HepG2 (cell line): ENCODE measurements around the gene NFS1. TPM values are rescaled to one million over a fixed set of nuclear protein-coding genes. Genes with fewer than 3 reads are reported as not detected.

Experiments
- FOXK1 ChIP-seq: sonication (generic); formaldehyde crosslinking; IDR thresholded peaks from 2 replicates; pipeline ENCODE4 v1.4.0; 2020; ENCODE audit warnings: low read depth, missing genetic modification reagents, borderline replicate concordance
- JUNB ChIP-seq: sonication (generic); formaldehyde crosslinking; IDR thresholded peaks from 2 replicates; pipeline ENCODE4 v1.8.0; 2022; ENCODE audit warnings: missing genetic modification reagents, mild to moderate bottlenecking, borderline replicate concordance
- NFYB ChIP-seq: sonication (generic); formaldehyde crosslinking; IDR thresholded peaks from 2 replicates; pipeline ENCODE4 v1.4.0; 2020; ENCODE audit warnings: missing genetic modification reagents
- RORA ChIP-seq: sonication (generic); formaldehyde crosslinking; IDR thresholded peaks from 2 replicates; pipeline ENCODE4 v1.5.0; 2020; ENCODE audit warnings: mild to moderate bottlenecking, missing genetic modification reagents, moderate library complexity
- SMAD3 ChIP-seq: sonication (generic); formaldehyde crosslinking; IDR thresholded peaks from 2 replicates; pipeline ENCODE4 v1.4.0; 2020; ENCODE audit warnings: missing genetic modification reagents
- ZNF30 ChIP-seq: sonication (generic); formaldehyde crosslinking; IDR thresholded peaks from 2 replicates; pipeline ENCODE4 v1.5.0; 2020; ENCODE audit warnings: mild to moderate bottlenecking, missing genetic modification reagents
- ZNF749 ChIP-seq: sonication (generic); formaldehyde crosslinking; IDR thresholded peaks from 2 replicates; pipeline ENCODE4 v1.8.0; 2022; ENCODE audit warnings: mild to moderate bottlenecking, missing genetic modification reagents, moderate library complexity, borderline replicate concordance
- polyA plus RNA-seq, 8 experiments: library from polyadenylated mRNA; depleted of rRNA in 3 of 8; stranded (reverse) in 7 of 8; unstranded in 1 of 8; fragments of >200 nt; fragmentation: Illumina TruSeq in 4 of 8; extraction: Trizol in 4 of 8; gene quantifications; 2 replicates each; pipeline versions ENCODE4 v1.2.1 to v1.2.3, GENCODE V29; 2011 to 2016; ENCODE audit warnings: low read depth in 4 of 8, missing spikeins in 1 of 8, mixed read lengths in 1 of 8; ENCODE audit not compliant: insufficient read depth in 1 of 8
- total RNA-seq, 5 experiments: library from RNA; depleted of rRNA; stranded (reverse); fragments of >200 nt; fragmentation: Illumina TruSeq; extraction: Trizol; gene quantifications; 2 replicates each; pipeline ENCODE4 v1.2.3, GENCODE V29; 2016; ENCODE audit warnings: low read depth in 1 of 5
- TF ChIP-seq, protein P1 (sequence below): sonication (generic); formaldehyde crosslinking; IDR thresholded peaks from 2 replicates; pipeline ENCODE4 v1.5.0; 2020; ENCODE audit warnings: mild to moderate bottlenecking, missing genetic modification reagents, borderline replicate concordance
- TF ChIP-seq, protein P2 (sequence below): sonication (generic); formaldehyde crosslinking; IDR thresholded peaks from 2 replicates; pipeline ENCODE4 v1.4.0; 2020; ENCODE audit warnings: missing genetic modification reagents; ENCODE audit errors: not compliant biosample characterization
- TF ChIP-seq, protein P3 (sequence below): sonication (generic); formaldehyde crosslinking; IDR thresholded peaks from 2 replicates; pipeline ENCODE4 v1.5.1; 2020; ENCODE audit warnings: mild to moderate bottlenecking, missing genetic modification reagents
- TF ChIP-seq, protein P4 (sequence below): sonication (generic); formaldehyde crosslinking; IDR thresholded peaks from 2 replicates; pipeline ENCODE4 v1.5.0; 2020; ENCODE audit warnings: missing genetic modification reagents
- TF ChIP-seq, protein P5 (sequence below): sonication (generic); formaldehyde crosslinking; IDR thresholded peaks from 2 replicates; pipeline ENCODE4 v1.4.0; 2020; ENCODE audit warnings: low read depth, mild to moderate bottlenecking, missing genetic modification reagents

NFS1 gene
- total and polyA plus RNA-seq, 2 of the 13 experiments (the other 11 are each of a cell fraction or from before 2014, with no cell fraction given), result 65.9 to 88.1 TPM

DNA sequence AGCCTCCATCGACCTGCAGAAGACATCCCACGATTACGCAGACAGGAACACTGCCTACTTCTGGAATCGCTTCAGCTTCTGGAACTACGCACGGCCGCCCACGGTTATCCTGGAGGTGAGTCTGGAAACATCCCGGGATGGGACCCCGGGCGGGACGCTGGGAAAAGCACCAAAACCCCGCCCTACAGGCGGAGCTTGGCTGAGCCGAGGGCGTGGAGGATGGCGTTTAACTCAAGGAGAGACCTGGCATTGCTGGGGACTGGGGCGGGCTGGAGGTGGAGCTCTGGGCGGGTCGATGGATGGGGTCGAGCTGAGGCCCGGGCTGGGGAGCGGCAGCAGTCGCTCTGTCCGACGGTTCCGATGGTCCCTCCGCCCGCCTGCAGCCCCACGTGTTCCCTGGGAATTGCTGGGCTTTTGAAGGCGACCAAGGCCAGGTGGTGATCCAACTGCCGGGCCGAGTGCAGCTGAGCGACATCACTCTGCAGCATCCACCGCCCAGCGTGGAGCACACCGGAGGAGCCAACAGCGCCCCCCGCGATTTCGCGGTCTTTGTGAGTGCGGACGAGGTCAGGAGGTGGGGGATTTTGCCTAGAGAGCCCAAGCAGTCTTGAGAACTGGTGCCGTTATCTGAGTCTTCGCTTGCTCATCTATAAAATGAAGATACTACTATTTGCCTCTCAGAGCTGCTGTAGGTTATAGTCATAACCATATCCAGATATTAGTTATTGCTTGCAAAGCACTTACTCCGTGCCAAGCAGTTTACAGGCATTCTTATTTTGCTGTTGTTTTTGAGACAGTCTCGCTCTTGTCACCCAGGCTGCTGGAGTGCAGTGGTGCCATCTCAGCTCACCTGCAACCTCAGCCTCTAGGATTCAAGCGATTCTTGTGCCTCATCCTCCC, 79.7 kb downstream of the NFS1 start (continued):
- TF ChIP-seq, protein P1, sequence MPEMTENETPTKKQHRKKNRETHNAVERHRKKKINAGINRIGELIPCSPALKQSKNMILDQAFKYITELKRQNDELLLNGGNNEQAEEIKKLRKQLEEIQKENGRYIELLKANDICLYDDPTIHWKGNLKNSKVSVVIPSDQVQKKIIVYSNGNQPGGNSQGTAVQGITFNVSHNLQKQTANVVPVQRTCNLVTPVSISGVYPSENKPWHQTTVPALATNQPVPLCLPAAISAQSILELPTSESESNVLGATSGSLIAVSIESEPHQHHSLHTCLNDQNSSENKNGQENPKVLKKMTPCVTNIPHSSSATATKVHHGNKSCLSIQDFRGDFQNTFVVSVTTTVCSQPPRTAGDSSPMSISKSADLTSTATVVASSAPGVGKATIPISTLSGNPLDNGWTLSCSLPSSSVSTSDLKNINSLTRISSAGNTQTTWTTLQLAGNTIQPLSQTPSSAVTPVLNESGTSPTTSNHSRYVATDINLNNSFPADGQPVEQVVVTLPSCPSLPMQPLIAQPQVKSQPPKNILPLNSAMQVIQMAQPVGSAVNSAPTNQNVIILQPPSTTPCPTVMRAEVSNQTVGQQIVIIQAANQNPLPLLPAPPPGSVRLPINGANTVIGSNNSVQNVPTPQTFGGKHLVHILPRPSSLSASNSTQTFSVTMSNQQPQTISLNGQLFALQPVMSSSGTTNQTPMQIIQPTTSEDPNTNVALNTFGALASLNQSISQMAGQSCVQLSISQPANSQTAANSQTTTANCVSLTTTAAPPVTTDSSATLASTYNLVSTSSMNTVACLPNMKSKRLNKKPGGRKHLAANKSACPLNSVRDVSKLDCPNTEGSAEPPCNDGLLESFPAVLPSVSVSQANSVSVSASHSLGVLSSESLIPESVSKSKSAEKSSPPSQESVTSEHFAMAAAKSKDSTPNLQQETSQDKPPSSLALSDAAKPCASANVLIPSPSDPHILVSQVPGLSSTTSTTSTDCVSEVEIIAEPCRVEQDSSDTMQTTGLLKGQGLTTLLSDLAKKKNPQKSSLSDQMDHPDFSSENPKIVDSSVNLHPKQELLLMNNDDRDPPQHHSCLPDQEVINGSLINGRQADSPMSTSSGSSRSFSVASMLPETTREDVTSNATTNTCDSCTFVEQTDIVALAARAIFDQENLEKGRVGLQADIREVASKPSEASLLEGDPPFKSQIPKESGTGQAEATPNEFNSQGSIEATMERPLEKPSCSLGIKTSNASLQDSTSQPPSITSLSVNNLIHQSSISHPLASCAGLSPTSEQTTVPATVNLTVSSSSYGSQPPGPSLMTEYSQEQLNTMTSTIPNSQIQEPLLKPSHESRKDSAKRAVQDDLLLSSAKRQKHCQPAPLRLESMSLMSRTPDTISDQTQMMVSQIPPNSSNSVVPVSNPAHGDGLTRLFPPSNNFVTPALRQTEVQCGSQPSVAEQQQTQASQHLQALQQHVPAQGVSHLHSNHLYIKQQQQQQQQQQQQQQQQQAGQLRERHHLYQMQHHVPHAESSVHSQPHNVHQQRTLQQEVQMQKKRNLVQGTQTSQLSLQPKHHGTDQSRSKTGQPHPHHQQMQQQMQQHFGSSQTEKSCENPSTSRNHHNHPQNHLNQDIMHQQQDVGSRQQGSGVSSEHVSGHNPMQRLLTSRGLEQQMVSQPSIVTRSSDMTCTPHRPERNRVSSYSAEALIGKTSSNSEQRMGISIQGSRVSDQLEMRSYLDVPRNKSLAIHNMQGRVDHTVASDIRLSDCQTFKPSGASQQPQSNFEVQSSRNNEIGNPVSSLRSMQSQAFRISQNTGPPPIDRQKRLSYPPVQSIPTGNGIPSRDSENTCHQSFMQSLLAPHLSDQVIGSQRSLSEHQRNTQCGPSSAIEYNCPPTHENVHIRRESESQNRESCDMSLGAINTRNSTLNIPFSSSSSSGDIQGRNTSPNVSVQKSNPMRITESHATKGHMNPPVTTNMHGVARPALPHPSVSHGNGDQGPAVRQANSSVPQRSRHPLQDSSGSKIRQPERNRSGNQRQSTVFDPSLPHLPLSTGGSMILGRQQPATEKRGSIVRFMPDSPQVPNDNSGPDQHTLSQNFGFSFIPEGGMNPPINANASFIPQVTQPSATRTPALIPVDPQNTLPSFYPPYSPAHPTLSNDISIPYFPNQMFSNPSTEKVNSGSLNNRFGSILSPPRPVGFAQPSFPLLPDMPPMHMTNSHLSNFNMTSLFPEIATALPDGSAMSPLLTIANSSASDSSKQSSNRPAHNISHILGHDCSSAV (CRISPR knock-in tag), result peak; percentile 90; the same call in 1 of the 2 replicates
- TF ChIP-seq, protein P2, sequence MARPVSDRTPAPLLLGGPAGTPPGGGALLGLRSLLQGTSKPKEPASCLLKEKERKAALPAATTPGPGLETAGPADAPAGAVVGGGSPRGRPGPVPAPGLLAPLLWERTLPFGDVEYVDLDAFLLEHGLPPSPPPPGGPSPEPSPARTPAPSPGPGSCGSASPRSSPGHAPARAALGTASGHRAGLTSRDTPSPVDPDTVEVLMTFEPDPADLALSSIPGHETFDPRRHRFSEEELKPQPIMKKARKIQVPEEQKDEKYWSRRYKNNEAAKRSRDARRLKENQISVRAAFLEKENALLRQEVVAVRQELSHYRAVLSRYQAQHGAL (CRISPR knock-in tag), result peak; percentile 68
- TF ChIP-seq, protein P3, sequence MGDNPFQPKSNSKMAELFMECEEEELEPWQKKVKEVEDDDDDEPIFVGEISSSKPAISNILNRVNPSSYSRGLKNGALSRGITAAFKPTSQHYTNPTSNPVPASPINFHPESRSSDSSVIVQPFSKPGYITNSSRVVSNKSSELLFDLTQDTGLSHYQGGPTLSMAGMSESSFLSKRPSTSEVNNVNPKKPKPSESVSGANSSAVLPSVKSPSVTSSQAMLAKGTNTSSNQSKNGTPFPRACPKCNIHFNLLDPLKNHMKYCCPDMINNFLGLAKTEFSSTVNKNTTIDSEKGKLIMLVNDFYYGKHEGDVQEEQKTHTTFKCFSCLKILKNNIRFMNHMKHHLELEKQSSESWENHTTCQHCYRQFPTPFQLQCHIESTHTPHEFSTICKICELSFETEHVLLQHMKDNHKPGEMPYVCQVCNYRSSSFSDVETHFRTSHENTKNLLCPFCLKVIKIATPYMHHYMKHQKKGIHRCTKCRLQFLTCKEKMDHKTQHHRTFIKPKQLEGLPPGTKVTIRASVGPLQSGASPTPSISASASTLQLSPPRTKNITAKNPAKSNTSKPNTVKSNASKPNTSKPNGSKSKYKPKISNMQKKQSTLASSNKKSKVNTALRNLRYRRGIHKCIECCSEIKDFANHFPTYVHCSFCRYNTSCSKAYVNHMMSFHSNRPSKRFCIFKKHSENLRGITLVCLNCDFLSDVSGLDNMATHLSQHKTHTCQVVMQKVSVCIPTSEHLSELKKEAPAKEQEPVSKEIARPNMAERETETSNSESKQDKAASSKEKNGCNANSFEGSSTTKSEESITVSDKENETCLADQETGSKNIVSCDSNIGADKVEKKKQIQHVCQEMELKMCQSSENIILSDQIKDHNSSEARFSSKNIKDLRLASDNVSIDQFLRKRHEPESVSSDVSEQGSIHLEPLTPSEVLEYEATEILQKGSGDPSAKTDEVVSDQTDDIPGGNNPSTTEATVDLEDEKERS (CRISPR knock-in tag), result 0 out of 2 replicates have a peak, but pooled peaks have one; percentile 32
- TF ChIP-seq JUNB, result no peak
- TF ChIP-seq, protein P4, sequence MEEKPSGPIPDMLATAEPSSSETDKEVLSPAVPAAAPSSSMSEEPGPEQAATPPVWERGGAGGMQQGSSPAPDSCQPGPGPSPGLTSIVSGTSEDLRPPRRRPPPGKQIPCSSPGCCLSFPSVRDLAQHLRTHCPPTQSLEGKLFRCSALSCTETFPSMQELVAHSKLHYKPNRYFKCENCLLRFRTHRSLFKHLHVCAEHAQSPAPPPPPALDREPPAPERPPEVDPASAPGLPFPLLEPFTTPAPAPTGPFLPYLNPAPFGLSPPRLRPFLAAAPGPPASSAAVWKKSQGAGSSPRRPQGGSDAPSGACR (CRISPR knock-in tag), result peak; percentile 100
- TF ChIP-seq, protein P5, sequence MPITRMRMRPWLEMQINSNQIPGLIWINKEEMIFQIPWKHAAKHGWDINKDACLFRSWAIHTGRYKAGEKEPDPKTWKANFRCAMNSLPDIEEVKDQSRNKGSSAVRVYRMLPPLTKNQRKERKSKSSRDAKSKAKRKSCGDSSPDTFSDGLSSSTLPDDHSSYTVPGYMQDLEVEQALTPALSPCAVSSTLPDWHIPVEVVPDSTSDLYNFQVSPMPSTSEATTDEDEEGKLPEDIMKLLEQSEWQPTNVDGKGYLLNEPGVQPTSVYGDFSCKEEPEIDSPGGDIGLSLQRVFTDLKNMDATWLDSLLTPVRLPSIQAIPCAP (CRISPR knock-in tag), result 0 out of 2 replicates have a peak, but pooled peaks have one; percentile 64
- TF ChIP-seq ZNF30 (CRISPR knock-in tag), result 0 out of 2 replicates have a peak, but pooled peaks have one; percentile 58
- TF ChIP-seq ZNF749 (CRISPR knock-in tag), result peak; percentile 49; the same call in 1 of the 2 replicates
- no peak for TF ChIP-seq RORA (CRISPR knock-in tag)
- TF ChIP-seq NFYB (CRISPR knock-in tag), result peak; percentile 47
- TF ChIP-seq FOXK1 (CRISPR knock-in tag), result no peak
- peak; percentile 90 for TF ChIP-seq SMAD3 (CRISPR knock-in tag)
